ENCODE results near the gene JSRP1. TPM values are rescaled to one million over a fixed set of nuclear protein-coding genes. Genes with fewer than 3 reads are reported as not detected.
A peak's percentile ranks its signal among the peaks of the same experiment; 100 is the strongest.

JSRP1 gene
- total RNA-seq, 1 donor = 0.72 TPM

DNA sequence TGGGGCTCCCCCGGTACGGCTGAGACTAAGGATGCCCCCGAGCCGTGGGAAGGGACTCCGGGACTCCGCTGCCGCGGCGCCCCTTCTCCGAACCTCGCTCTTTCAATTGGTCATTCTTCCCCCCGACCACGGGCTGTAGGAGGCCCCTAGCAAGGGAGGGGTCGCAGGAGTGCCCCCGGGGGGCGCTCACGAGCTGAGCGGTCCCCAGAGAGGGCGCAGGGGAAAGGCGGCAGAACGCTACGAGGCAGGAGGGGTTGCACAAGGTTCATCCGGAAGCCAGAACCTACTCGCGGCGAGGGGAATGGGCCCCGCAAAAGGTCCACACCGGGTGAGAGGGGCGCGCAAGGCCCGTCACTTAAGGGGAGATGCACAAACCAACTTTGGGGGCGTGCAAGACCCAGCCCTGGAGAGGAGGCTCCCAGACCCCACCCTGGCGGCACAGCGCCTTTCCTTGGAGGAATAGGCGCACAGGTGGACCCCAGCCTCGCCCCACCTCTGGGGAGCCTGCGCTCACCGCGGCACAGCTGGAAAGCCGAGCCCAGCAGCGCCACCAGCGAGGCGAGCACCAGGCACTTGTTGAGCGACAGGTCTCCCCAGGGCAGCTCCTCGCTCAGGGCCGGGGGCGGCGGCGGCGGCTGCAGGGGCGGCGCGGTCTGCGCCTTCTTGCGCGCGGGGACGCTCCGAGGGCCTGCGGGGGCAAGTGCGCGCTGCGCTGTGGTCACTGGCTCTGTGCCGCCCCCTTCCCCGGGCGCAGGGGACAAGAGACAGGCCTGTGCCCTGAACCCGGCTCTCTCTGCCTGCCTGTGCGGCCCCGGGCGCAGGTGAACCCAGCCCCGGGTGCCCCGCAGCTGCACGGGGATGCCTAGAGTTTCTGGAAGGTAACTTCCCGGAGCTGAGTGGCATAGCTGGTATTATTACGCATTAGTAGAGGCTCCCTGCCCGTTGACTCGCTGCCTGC, 2.8 kb downstream of the JSRP1 start:
- H3K79me2 ChIP-seq (ENCODE audit: insufficient read depth, low read length) = no peaks in the 10 kb centered on the region
- no peak overlapping the region for H3K4me2 ChIP-seq (ENCODE audit: insufficient read depth, low read length)
- DNase-seq (ENCODE audit: insufficient read length, low spot score, missing footprints) = peak; percentile 90
- TF ChIP-seq, protein P1, sequence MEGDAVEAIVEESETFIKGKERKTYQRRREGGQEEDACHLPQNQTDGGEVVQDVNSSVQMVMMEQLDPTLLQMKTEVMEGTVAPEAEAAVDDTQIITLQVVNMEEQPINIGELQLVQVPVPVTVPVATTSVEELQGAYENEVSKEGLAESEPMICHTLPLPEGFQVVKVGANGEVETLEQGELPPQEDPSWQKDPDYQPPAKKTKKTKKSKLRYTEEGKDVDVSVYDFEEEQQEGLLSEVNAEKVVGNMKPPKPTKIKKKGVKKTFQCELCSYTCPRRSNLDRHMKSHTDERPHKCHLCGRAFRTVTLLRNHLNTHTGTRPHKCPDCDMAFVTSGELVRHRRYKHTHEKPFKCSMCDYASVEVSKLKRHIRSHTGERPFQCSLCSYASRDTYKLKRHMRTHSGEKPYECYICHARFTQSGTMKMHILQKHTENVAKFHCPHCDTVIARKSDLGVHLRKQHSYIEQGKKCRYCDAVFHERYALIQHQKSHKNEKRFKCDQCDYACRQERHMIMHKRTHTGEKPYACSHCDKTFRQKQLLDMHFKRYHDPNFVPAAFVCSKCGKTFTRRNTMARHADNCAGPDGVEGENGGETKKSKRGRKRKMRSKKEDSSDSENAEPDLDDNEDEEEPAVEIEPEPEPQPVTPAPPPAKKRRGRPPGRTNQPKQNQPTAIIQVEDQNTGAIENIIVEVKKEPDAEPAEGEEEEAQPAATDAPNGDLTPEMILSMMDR (IDR thresholded peaks at IDR 0.05; ENCODE audit: extremely low read depth, low read depth, low read length) = no peak
- H3K36me3 ChIP-seq (ENCODE audit: insufficient read depth, low read length) = no peaks in the 10 kb centered on the region
- H3K9me3 ChIP-seq (ENCODE audit: low read depth, low read length) = no peaks in the 10 kb centered on the region
- H3K27me3 ChIP-seq (ENCODE audit: insufficient read depth, low read length) = peaks cover 47% of the 10 kb centered on the region
- H2AFZ ChIP-seq (ENCODE audit: low read length) = no peak overlapping the region
- H3K4me3 ChIP-seq (ENCODE audit: insufficient read depth, low read length) = no peak overlapping the region
- H3K27ac ChIP-seq (ENCODE audit: low read depth, low read length) = no peak overlapping the region
- H4K20me1 ChIP-seq (ENCODE audit: insufficient read depth, low read length) = peaks cover 15% of the 10 kb centered on the region
- H3K4me1 ChIP-seq (ENCODE audit: insufficient read depth, low read length) = no peaks in the 10 kb centered on the region

DNA sequence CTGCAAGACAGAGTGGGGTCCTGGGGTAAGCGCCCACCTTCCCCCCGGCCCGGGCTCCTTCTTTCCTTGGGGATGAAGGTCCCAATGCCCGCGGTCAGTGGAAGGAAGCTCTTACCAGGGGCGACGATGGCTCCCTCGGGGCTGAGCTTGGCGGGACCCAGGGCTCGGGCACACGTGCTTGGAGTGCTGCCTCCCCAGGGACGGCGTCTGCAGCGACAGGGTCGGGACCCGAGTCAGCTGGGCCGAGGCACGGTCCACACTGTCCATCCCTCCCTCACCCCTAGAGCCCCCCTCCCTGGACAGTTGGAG, 3.5 kb downstream of the JSRP1 start:
- H4K20me1 ChIP-seq (ENCODE audit: insufficient read depth, low read length) = peaks cover 16% of the 10 kb centered on the region
- TF ChIP-seq, protein P1 (IDR thresholded peaks at IDR 0.05; ENCODE audit: extremely low read depth, low read depth, low read length) = no peak
- H3K79me2 ChIP-seq (ENCODE audit: insufficient read depth, low read length) = no peaks in the 10 kb centered on the region
- DNase-seq (ENCODE audit: insufficient read length, low spot score, missing footprints) = no peak
- H3K4me2 ChIP-seq (ENCODE audit: insufficient read depth, low read length) = no peak overlapping the region
- no peak overlapping the region for H3K27ac ChIP-seq (ENCODE audit: low read depth, low read length)
- no peaks in the 10 kb centered on the region for H3K4me1 ChIP-seq (ENCODE audit: insufficient read depth, low read length)
- no peak overlapping the region for H2AFZ ChIP-seq (ENCODE audit: low read length)
- H3K4me3 ChIP-seq (ENCODE audit: insufficient read depth, low read length) = no peak overlapping the region
- peaks cover 47% of the 10 kb centered on the region for H3K27me3 ChIP-seq (ENCODE audit: insufficient read depth, low read length)
- H3K36me3 ChIP-seq (ENCODE audit: insufficient read depth, low read length) = no peaks in the 10 kb centered on the region
- H3K9me3 ChIP-seq (ENCODE audit: low read depth, low read length) = no peaks in the 10 kb centered on the region

DNA sequence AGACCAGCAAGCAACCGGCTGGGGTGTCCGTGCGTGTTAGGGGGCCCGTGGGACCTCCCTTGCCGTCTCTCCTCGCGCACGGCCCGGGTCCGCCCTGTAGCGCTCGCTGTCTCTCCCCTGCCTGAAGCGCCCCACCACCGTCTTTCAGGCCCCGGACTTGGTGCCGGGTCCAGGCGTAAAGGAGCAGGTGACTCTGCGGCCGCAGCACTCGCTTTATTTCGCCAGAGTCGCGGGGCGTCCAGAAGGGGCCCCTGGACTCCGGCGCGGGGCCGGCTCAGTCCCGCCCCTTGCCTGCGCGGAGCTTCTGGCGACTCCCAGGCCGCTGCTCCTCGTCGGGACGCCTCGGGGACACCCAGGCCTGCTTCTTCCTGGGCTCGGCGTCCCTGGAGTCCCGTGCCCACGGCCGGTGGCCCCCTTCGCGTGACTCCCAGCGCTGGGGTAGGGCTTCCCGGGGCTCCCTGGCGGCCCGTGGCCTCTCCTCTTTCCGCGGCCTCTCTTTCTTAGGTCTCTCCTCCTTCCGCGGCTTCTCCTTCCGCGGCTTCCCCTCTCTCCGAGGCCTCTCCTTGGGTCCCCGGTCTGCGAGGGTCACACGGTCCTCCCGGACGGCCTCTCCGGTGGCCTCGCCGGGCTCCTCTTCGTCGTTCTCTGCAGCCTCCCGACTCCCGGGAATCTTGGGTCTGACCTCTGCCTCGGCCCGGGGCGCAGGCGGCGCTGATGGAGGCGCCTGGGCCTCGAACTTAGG, 4.0 kb downstream of the JSRP1 start:
- peaks cover 3% of the 10 kb centered on the region for H3K36me3 ChIP-seq (ENCODE audit: insufficient read depth, low read length)
- no peaks in the 10 kb centered on the region for H3K9me3 ChIP-seq (ENCODE audit: low read depth, low read length)
- H3K4me1 ChIP-seq (ENCODE audit: insufficient read depth, low read length) = no peaks in the 10 kb centered on the region
- no peak overlapping the region for H3K4me2 ChIP-seq (ENCODE audit: insufficient read depth, low read length)
- peaks cover 19% of the 10 kb centered on the region for H4K20me1 ChIP-seq (ENCODE audit: insufficient read depth, low read length)
- peaks cover 47% of the 10 kb centered on the region for H3K27me3 ChIP-seq (ENCODE audit: insufficient read depth, low read length)
- TF ChIP-seq, protein P1 (IDR thresholded peaks at IDR 0.05; ENCODE audit: extremely low read depth, low read depth, low read length) = no peak
- no peak overlapping the region for H2AFZ ChIP-seq (ENCODE audit: low read length)
- no peak overlapping the region for H3K4me3 ChIP-seq (ENCODE audit: insufficient read depth, low read length)
- no peaks in the 10 kb centered on the region for H3K79me2 ChIP-seq (ENCODE audit: insufficient read depth, low read length)
- no peak overlapping the region for H3K27ac ChIP-seq (ENCODE audit: low read depth, low read length)
- peak; percentile 94 for DNase-seq (ENCODE audit: insufficient read length, low spot score, missing footprints)
